Activated CD4-positive, alpha-beta memory T cell treated with anti-CD3 and anti-CD28 coated beads, Interleukin-2, amount 10 ng/mL, durations not matched to agents 7 days and 5 days (primary cell): ENCODE results near the gene ENOX1. TPM values are rescaled to one million over a fixed set of nuclear protein-coding genes. Genes with fewer than 3 reads are reported as not detected.

Source experiments
- CTCF ChIA-PET: fragments of 350-600 bp; sonication (Branson Sonifier 250); formaldehyde crosslinking; loops from one replicate; lab custom pipeline; 2021; ENCODE audit warnings: antibody characterized with exemption, inconsistent platforms; lab: Charles Lee
- POLR2A ChIA-PET: fragments of 350-600 bp; sonication (Branson Sonifier 250); formaldehyde crosslinking; loops from one replicate; lab custom pipeline; 2021; ENCODE audit warnings: antibody characterized with exemption; lab: Charles Lee
- DNase-seq: peaks from one replicate; pipeline ENCODE4 v3.0.0-alpha.2; 2020
- H3K27ac Mint-ChIP-seq: one replicate; pipeline ENCODE4 v1.8.0; 2021; ENCODE audit warnings: mild to moderate bottlenecking, mixed read lengths
- H3K27me3 Mint-ChIP-seq: one replicate; pipeline ENCODE4 v1.8.0; 2021; ENCODE audit warnings: mixed read lengths
- H3K36me3 Mint-ChIP-seq: one replicate; pipeline ENCODE4 v1.8.0; 2021; ENCODE audit warnings: low read depth, mixed read lengths
- H3K4me1 Mint-ChIP-seq: one replicate; pipeline ENCODE4 v1.8.0; 2021; ENCODE audit warnings: mixed read lengths
- H3K4me3 Mint-ChIP-seq: one replicate; pipeline ENCODE4 v1.8.0; 2021; ENCODE audit warnings: mild to moderate bottlenecking, mixed read lengths
- H3K9me3 Mint-ChIP-seq: one replicate; pipeline ENCODE4 v1.8.0; 2021; ENCODE audit warnings: mixed read lengths
- total RNA-seq, 2 experiments: library from RNA; stranded (reverse); gene quantifications; one replicate each; pipeline ENCODE4 v1.2.3, GENCODE V29; 2021

The ENOX1 gene
- total RNA-seq, 2 experiments from 2014 or later, result 0.25 to 0.38 TPM

DNA sequence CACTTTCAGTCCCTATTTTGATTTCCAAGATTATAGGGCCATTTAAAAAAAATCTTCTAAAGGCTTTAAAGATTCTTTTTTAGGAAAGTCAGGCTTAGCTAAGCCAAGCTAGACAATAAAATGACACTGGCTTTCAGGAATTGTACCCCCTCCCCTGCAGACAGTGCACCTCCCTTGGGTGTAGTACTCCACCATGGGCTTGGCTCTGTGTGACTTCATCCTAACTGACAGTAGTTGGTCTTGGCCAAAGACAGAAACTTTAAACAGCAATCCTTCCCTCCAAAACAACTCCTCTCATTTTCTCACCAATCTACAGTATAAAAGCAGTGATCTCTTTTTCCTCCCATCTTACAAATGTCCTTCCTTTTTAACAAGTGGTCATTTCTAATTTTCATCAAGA, 480.4 kb downstream of the ENOX1 start:
- H3K4me3 Mint-ChIP-seq, result no peak overlapping the region
- no peak for DNase-seq
- CTCF ChIA-PET, result no interaction called here
- H3K27ac Mint-ChIP-seq, result no peak overlapping the region
- peaks cover 27% of the 10 kb centered on the region for H3K27me3 Mint-ChIP-seq
- POLR2A ChIA-PET, result no interaction called here
- no peaks in the 10 kb centered on the region for H3K36me3 Mint-ChIP-seq
- no peaks in the 10 kb centered on the region for H3K9me3 Mint-ChIP-seq
- no peaks in the 10 kb centered on the region for H3K4me1 Mint-ChIP-seq

DNA sequence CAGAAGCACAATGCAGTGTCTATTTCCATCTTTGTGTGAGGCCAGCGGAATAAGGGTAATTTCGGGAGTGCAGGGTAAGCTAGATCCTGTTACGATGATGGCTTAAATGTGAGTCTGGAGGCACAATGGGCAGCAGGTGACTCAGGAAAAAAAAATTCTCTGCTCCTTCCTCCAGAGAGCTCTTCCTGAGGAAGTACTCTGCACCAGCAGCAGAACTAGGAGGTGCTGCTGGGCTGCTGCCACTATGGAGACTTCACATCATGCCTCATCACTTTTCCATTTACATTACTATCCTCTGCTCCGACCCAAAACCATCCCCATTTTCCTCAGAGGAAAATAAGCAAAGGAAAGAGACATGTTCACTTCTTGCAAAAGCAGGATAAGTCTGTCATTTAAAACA, 481.4 kb downstream of the ENOX1 start:
- Mint-ChIP-seq H3K27ac (no peak overlapping the region), H3K36me3 (no peaks in the 10 kb centered on the region), H3K4me3 (no peak overlapping the region), H3K27me3 (peaks cover 26% of the 10 kb centered on the region), H3K9me3 (no peaks in the 10 kb centered on the region), H3K4me1 (no peaks in the 10 kb centered on the region)
- CTCF ChIA-PET, result no interaction called here
- POLR2A ChIA-PET, result no interaction called here
- no peak for DNase-seq

DNA sequence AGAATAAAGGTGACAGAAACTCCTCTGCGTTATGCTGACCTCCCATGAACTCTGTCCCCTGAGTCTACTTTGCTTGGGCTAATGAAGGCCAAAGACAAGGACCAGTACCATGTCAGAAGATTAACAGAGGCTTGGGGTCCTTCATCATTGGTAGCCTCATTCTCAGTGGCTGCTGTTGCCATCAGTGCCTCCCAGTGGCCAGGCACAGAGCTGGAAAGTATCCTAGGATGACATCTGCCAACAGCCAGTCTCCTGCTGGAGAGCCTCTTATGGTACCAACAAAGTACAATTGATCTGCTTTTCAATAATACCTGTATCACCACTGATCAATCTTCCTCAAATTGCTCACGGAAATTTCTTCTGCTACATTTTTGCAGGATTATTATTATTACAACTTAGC, 481.8 kb downstream of the ENOX1 start:
- no peak for DNase-seq
- Mint-ChIP-seq H3K4me3 (no peak overlapping the region), H3K4me1 (no peaks in the 10 kb centered on the region), H3K9me3 (no peaks in the 10 kb centered on the region), H3K36me3 (no peaks in the 10 kb centered on the region), H3K27me3 (peaks cover 29% of the 10 kb centered on the region), H3K27ac (no peak overlapping the region)
- ChIA-PET CTCF (no interaction called here), POLR2A (no interaction called here)

DNA sequence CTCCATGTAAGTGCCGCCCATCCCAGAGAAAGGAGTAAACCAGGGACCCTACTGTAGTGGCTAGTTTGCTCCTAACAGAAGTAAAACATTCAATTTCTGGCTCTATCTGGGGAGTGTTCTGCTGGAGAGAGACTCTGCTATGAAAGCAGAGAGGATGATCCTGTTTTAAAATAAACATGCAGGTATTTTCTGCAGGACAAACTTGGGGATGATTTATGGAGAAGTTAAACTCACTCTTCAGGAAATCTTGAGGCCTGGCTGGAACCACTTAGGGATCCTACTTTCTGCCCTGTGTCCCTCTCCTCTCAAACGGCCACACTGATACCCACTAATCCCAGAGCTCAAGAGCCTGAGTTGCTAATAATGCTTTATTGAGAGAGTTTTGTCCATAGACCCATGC, 482.3 kb downstream of the ENOX1 start:
- Mint-ChIP-seq H3K4me1 (no peaks in the 10 kb centered on the region), H3K36me3 (no peaks in the 10 kb centered on the region), H3K27ac (no peak overlapping the region), H3K4me3 (no peak overlapping the region), H3K27me3 (peaks cover 34% of the 10 kb centered on the region), H3K9me3 (no peaks in the 10 kb centered on the region)
- DNase-seq, result no peak
- POLR2A ChIA-PET, result no interaction called here
- CTCF ChIA-PET, result no interaction called here

DNA sequence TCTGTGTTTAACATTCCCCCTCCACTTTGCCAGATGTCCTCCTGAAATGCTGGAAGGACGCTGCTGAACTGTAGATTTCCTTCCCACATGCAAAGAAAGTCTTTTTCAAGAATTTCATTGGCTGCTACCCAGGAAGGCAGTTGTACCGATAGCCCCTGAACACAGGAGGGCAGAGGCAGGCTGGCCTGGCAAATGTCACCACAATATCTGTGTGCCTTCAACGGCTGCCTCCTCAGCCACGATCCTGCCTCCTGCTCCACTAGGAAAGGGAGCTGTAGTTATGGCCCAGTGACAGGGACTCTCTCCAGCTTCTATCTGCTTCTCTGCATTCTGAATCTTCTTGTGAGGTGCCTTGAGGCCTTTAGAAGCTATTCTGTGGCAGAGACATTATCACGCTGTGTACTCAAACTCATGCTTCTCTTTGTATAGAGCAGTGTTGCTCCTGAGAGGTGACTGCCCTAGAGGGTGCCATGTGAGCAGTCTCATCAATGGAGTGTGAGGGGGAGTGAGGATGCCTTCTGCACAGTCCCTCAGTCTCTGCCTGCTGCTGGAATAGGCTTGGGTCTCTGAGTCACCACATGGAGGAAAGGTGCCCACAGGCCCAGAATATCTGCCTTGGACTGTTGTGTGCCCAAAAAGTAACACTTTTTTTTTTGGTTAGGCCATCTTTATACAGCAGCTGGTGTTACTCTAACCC, 483.6 kb downstream of the ENOX1 start:
- DNase-seq, result no peak
- Mint-ChIP-seq H3K27me3 (peaks cover 41% of the 10 kb centered on the region), H3K36me3 (no peaks in the 10 kb centered on the region), H3K4me3 (no peak overlapping the region), H3K27ac (no peak overlapping the region), H3K9me3 (no peaks in the 10 kb centered on the region), H3K4me1 (no peaks in the 10 kb centered on the region)
- ChIA-PET POLR2A (no interaction called here), CTCF (no interaction called here)

GRCh38 chr13:43301346-43301969, 485.3 kb downstream of the ENOX1 start:
- Mint-ChIP-seq H3K4me3 (no peak overlapping the region), H3K27ac (no peak overlapping the region), H3K4me1 (no peaks in the 10 kb centered on the region), H3K9me3 (no peaks in the 10 kb centered on the region), H3K27me3 (peaks cover 38% of the 10 kb centered on the region), H3K36me3 (no peaks in the 10 kb centered on the region)
- POLR2A ChIA-PET, result no interaction called here
- CTCF ChIA-PET, result no interaction called here
- no peak for DNase-seq

DNA sequence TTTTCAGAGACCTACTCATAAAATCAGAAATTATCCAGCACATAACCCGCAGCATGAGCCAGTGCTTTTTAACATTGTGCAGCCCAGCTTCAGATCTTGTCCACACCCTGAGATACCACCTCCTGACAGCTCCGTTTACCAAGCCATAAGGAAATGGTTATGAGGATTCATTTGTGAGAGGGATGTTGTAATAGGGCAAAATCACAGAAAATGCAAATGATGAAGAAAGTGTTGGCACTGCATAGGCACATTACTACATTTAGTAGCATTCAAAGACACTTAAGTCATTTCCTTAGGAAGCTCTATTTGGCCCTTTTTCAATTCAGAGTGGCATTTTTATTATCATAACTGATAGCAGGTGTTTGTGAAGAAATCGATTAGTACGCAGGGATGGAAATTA, 485.9 kb downstream of the ENOX1 start:
- ChIA-PET POLR2A (no interaction called here), CTCF (no interaction called here)
- Mint-ChIP-seq H3K36me3 (no peaks in the 10 kb centered on the region), H3K4me3 (no peak overlapping the region), H3K27me3 (peaks cover 34% of the 10 kb centered on the region), H3K9me3 (no peaks in the 10 kb centered on the region), H3K4me1 (no peaks in the 10 kb centered on the region), H3K27ac (no peak overlapping the region)
- DNase-seq, result no peak

DNA sequence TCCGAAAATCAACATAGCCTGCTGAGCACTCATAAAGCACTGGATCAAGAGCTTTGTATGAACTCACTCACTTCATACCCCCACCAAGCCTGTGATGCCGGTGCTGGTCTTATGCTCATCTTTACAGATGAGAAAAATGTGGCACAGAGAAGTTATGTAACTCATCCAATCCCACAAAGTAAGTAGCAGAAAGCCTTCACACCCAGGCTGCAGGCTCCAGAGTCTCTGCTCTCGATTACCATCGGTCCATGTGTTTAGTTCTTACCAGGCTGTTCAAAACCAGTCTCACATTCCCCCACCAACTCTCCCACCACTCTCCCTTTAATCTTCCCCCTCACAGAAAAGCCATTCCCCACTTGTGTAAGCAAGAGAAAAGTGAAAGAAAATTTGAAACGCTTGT, 487.4 kb downstream of the ENOX1 start:
- H3K36me3 Mint-ChIP-seq, result no peaks in the 10 kb centered on the region
- POLR2A ChIA-PET, result no interaction called here
- CTCF ChIA-PET, result no interaction called here
- no peak overlapping the region for H3K4me3 Mint-ChIP-seq
- no peak for DNase-seq
- peaks cover 27% of the 10 kb centered on the region for H3K27me3 Mint-ChIP-seq
- no peak overlapping the region for H3K27ac Mint-ChIP-seq
- no peaks in the 10 kb centered on the region for H3K9me3 Mint-ChIP-seq
- H3K4me1 Mint-ChIP-seq, result no peaks in the 10 kb centered on the region

- H3K4me3 Mint-ChIP-seq, result no peak overlapping the region
- H3K36me3 Mint-ChIP-seq, result no peaks in the 10 kb centered on the region
- ChIA-PET POLR2A (no interaction called here), CTCF (no interaction called here)
- no peaks in the 10 kb centered on the region for H3K4me1 Mint-ChIP-seq
- H3K9me3 Mint-ChIP-seq, result no peaks in the 10 kb centered on the region
- H3K27ac Mint-ChIP-seq, result no peak overlapping the region
- no peak for DNase-seq
- peaks cover 27% of the 10 kb centered on the region for H3K27me3 Mint-ChIP-seq
Observed at GRCh38 chr13:43298816-43299215, 488.0 kb downstream of the ENOX1 start.

DNA sequence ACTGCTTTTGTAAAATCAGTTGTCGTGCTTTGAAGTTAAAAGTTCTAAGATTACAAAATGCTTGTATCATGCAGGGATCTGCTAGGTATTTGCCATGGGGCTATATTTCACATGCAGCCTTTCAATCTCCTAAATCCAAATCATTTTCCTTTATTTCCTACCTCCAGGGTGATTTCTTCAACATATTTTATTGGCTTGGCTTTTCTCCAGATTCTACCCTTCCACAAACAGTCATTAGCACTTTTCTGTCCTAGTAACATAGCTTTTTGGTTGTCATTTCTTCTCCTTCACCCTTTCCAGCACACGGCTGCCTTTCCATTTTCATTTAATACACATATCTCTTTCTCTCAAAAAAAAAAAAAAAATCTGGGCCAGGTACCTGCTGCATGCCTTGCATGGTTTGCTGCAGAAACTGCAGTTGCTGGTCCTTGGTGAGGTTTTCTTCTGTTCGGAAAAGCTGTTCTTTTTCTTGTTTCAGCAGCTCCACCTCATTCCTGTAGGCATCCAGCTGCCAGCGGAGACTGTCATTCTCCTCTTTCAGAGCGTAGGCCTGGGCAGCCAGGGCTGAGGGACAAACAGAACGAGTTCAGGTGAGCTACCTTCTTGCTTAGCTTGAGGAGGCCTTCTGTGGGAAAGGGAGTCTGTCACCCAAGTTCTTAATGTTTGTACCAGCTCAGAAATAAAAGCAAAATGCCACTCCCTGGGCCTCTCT, 488.6 kb downstream of the ENOX1 start:
- POLR2A ChIA-PET, result no interaction called here
- H3K9me3 Mint-ChIP-seq, result no peaks in the 10 kb centered on the region

DNA sequence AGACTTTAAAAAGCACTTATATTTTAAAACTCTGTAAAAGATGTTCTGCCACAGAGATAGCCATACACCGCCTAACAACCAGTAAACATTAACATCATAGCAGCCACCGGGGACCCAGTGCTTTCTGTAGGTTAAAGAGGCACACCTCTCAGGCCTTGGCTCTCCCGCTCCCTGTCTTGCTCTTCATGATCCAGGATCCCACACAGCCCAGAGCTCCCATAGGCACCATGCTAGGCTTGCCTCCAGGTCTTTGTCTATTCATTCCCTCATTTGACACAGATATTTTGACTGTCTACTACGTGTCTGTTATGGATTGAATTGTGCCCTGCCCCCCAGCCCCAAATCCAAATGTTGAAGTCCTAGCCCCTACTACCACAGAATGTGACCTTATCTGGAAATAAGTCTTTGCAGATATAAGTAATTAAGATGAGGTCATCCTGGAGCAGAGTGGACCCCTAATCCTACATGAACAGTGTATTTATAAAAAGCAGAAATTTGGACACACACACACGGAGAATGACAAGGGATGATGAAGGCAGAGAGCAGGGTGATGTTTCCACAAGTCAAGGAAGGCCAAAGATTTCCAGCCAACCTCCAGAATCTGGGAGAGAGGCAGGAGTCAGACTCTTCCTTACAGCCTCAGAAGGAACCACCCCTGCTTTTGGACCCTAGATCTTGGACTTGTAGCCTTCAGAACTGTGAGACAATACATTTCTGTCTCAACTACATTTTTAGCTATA, 490.8 kb downstream of the ENOX1 start:
- Mint-ChIP-seq H3K9me3 (no peaks in the 10 kb centered on the region), H3K4me1 (no peaks in the 10 kb centered on the region), H3K27me3 (peaks cover 27% of the 10 kb centered on the region), H3K36me3 (no peaks in the 10 kb centered on the region), H3K27ac (no peak overlapping the region), H3K4me3 (no peak overlapping the region)
- CTCF ChIA-PET, result no interaction called here
- POLR2A ChIA-PET, result no interaction called here
- no peak for DNase-seq

More for the DNA sequence above, 488.6 kb downstream of the ENOX1 start:
- no peak for DNase-seq
- no peaks in the 10 kb centered on the region for H3K4me1 Mint-ChIP-seq
- CTCF ChIA-PET, result no interaction called here
- no peak overlapping the region for H3K4me3 Mint-ChIP-seq
- no peaks in the 10 kb centered on the region for H3K36me3 Mint-ChIP-seq
- peaks cover 27% of the 10 kb centered on the region for H3K27me3 Mint-ChIP-seq
- no peak overlapping the region for H3K27ac Mint-ChIP-seq

GRCh38 chr13:43295321-43295720, 491.5 kb downstream of the ENOX1 start:
- Mint-ChIP-seq H3K4me1 (no peaks in the 10 kb centered on the region), H3K36me3 (no peaks in the 10 kb centered on the region), H3K4me3 (no peak overlapping the region), H3K27me3 (peaks cover 24% of the 10 kb centered on the region), H3K9me3 (no peaks in the 10 kb centered on the region), H3K27ac (no peak overlapping the region)
- POLR2A ChIA-PET, result no interaction called here
- no peak for DNase-seq
- CTCF ChIA-PET, result no interaction called here

DNA sequence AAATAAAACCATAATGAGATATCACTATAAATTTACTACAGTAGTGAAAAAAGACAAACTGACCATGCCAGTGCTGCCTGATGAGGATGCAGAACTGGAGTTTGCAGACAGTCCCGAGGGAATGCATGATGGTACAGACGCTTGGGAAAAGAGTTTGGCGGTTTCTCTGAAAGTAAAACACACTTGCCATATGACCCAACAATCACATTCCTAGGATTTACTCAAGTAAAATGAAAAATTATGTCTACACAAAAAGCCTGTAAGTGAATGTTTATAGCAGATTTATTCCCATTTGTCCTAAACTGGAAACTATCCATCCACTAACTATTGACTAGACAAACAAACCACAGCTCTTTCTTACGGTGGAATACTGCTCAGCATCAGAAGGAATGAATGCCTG, 492.4 kb downstream of the ENOX1 start:
- H3K36me3 Mint-ChIP-seq, result no peaks in the 10 kb centered on the region
- H3K27me3 Mint-ChIP-seq, result peaks cover 16% of the 10 kb centered on the region
- H3K4me1 Mint-ChIP-seq, result no peaks in the 10 kb centered on the region
- POLR2A ChIA-PET, result no interaction called here
- H3K4me3 Mint-ChIP-seq, result no peak overlapping the region
- no peak for DNase-seq
- no peak overlapping the region for H3K27ac Mint-ChIP-seq
- CTCF ChIA-PET, result no interaction called here
- no peaks in the 10 kb centered on the region for H3K9me3 Mint-ChIP-seq
